Measurements from ENCODE around the gene NUDT16L1.
"Not testable (repeated sequence)": the region's sequence is repeated elsewhere in the genome, so short reads cannot be mapped to it uniquely, and the experiment has no call there.

The NUDT16L1 gene

DNA sequence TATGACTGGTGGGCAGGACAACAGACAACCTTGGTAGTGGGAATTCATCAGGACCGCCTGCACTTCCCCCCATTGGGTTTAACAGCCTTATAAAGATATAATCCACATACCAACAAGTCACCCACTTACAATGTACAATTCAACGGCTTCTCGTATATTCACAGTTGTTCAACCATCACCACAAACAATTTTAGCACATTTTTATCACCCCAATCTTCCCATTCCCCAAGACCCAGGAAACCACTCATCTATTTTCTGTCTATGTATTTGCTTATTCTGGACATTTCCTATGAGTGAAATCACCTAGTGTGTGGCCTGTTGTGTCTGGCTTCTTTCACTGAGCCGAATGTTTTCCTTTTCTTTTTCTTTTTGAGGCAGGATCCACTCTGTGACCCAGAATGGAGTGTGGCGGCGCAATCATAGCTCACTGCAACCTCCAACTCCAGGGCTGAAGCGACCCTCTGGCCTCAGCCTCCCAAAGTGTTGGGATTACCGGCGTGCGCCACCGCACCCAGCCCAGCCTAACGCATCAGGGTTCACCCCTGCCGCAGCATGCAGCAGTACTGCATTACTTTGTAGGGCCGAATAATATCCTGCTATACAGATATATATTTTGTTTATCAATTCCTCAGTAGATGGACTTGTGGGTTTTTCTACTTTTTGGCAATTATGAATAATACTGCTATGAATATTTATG, 29.9 kb downstream of the NUDT16L1 start:
- no peak for DNase-seq (ENCODE audit: low spot score)

GRCh38 chr16:4724661-4725270, 31.4 kb downstream of the NUDT16L1 start:
- DNase-seq (ENCODE audit: low spot score): no peak

DNA sequence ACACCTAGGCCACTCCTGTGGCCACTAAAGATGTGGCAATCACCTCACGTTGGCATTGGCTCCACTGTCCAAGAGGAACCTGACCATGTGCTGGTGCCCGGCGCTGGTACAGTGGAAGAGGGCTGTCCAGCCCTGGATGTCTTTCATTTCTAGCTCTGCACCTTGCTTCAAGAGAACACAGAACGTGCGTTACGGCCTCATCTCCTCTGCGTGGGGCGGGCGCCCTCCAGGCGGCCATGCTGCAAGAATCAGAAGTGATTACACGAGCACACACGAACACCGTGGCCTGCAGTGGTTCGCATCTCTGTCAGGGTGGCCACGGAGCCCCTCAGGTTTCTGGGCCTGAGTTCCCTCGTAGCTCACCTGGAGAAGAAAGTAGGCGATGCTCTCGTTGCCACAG, 33.3 kb downstream of the NUDT16L1 start:
- DNase-seq (ENCODE audit: low spot score): no peak

DNA sequence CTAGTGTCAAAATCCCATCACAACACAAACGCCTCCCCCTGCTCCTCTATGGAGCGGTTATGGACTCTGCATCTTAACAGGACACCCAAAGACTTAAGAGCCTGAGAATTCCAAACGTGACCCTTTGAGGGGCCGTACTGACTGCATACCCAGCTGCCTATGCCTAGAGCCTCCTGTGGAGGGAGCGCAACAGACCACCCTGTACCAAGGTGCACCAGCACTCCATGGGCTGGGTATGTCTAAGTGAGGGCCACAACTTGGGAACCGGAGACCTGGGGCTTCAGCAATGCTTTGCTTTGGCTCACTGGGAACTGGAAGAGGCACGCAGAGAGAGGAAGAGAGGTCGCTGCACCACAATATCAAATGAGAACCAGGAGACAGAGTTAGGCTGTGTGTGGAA, 35.3 kb downstream of the NUDT16L1 start:
- DNase-seq (ENCODE audit: low spot score): no peak

GRCh38 chr16:4729876-4730275, 36.5 kb downstream of the NUDT16L1 start:
- peak; percentile 22 for DNase-seq (ENCODE audit: low spot score)

DNA sequence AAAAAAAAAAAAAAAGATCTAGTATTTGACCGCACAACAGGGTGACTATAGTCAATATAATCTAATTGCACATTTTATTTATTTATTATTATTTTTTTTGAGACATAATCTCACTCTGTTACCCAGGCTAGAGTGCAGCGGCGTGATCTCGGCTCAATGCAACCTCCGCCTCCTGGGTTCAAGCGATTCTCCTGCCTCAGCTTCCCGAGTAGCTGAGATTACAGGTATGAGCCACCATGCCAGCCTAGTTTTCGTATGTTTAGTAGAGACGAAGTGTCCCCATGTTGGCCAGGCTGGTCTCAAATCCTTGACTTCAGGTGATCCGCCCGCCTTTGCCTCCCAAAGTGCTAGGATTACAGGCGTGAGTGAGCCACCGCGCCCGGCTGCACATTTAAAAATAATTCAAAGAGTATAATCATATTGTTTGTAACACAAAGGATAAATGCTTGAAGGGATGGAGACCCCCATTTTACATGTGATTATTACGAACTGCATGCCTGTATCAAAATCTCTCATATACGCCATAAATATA, 39.9 kb downstream of the NUDT16L1 start:
- DNase-seq (ENCODE audit: low spot score): peak; percentile 3

DNA sequence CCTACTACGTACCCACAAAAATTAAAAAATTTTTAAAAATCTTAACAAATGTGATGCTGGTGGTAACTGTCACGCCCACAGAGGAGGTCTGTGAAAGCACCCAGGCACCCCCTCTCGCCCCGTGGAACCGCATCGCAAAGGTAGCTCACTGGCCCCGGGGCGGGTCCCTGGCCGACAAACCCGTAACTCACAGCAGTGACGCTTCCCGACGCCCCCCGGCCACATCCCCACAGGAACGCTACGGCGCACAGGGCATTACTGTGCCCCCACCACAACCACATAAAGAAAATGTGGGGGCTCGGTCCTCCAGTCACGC, 40.3 kb downstream of the NUDT16L1 start:
- no peak for DNase-seq (ENCODE audit: low spot score)

- DNase-seq (ENCODE audit: low spot score): peak; percentile 98
Observed at GRCh38 chr16:4734063-4734729, 40.8 kb downstream of the NUDT16L1 start, which contains the start of the genes ANKS3 and DNAAF8. Gene ANKS3, minus strand, starts transcription at chr16:4734271. Its CDS starts 4,122 bp downstream, at chr16:4730149. Gene DNAAF8, plus strand, starts transcription at chr16:4734537. Its CDS starts 1,978 bp downstream, at chr16:4736515.

DNA sequence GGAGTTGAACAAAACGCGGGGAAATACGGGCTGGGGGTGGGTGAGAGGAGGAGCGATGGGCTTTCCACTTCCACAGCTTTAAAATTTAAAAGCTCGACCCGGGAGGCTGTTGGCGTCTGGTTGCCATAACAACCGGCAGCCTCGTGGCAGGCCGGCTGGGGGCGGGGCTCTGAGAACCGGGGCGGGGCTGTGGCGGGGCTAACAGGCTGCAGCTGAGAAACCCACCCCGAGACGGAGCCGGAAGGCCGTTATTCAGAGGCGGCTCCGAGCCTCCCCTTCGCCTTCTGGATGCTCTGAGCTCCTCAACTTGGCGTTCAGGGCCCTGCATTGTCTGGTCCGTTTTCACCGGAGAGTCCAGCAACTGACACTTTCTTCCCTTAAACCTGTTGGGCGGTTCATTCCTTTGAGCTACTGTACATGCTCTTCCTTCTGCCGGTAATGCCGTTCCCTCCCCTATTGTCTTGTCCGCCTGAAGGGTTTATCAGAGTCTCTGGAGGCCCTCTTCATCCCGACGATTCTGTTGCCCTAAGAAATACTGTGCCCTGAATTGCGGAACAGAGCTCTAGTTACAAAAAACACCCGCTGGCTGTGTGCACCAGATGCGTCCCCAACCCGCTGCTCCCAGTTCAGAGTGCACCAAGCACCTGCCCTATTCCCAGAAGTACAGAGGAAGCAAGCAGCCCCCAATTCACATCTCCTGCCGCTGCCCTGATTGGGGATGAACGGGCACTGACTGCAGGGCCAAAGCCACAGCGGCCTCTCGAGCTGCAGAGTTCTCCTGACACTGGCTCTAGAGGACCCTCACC, 41.6 kb downstream of the NUDT16L1 start:
- peak; percentile 78 for DNase-seq (ENCODE audit: low spot score)

GRCh38 chr16:4736546-4736945, 43.2 kb downstream of the NUDT16L1 start:
- DNase-seq (ENCODE audit: low spot score): no peak

DNA sequence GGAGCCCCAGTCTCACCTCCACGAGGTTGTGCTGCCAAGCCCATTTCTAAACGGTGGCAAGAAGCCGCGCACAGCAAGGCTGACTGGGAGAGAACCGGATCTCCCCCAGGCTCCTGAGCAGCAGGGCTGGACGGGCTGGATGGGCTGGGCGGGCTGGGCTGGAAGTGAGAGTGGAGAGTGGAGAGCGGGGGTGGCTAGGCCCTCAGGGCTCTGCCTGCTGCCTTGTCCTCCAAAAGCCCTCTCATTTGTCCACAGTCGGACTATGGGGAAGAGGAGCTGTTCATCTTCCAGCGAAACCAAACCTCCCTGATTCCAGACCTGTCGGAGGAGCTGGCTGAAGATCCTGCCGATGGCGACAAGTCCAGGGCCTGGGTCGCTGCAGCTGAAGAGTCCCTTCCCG, 44.2 kb downstream of the NUDT16L1 start:
- no peak for DNase-seq (ENCODE audit: low spot score)

DNA sequence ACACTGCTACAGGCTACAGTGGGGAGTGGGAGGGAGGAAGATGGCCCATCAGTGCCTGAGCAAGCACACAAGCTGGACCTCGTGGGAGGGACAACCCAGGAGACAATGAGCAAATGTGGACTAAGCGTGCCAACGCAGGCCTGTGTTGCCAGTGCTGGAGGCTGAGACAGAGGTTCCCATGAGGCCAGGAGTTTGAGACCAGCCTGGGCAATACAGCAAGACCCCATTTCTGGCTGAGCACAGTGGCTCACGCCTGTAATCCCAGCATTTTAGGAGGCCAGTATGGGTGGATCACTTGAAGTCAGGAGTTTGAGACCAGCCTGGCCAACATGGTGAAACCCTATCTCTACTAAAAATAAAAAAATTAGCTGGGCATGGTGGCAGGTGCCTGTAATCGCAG, 45.0 kb downstream of the NUDT16L1 start:
- not testable (repeated sequence) for DNase-seq (ENCODE audit: low spot score)

- peak; percentile 2 for DNase-seq (ENCODE audit: low spot score)
Observed at GRCh38 chr16:4743226-4743878, 50.0 kb downstream of the NUDT16L1 start.

DNA sequence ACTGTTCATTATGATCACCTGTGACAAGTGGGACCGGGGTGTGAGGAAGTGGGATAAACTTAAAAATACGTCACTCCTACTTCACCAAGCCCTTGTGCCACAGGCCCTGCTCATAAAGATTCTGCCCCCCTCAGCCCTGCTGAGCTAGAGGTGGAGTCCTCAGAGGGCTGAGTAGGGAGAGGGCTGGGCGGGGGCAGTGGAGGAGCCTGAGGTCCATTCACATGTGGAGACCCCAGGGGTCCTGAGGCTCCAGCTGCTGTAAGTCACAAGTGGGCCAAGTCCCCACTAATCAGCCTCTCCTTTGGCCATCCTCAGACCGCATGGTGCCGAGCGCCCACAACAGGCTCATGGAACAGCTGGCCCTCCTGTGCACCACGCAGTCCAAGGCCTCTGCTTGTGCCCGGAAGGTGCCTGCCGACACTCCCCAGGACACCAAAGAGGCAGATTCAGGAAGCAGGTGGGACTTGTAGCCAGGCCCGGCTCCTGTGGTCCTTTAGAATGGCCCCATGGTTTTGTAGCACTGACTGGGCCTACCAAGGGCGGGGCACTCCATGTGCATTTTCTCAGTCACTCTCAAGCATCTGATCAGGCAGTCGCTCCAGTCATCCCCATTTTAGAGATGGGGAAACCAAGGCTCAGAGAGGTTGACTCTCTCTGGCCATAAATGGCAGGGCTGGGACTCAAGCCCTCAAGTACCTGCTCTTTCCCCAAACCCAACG, 51.4 kb downstream of the NUDT16L1 start:
- DNase-seq (ENCODE audit: low spot score): no peak

DNA sequence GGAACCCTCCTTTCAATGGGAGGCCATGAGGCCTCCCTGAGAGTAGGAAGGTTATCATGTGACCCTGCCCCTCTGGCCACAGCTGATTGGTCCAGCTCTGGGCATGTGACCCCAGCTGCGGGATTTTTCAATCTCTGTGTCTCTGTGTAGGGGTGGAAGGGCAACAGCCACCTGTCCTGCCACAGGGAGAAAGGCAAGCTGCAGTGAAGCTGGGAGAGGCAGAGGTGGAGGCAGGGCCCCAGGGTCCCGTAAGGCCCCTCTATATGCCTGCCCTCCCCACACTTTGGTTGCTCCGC, 51.9 kb downstream of the NUDT16L1 start:
- DNase-seq (ENCODE audit: low spot score): no peak
